HG02884 (cell line): ENCODE results near the gene CELF6.

Experiments
- ATAC-seq: cut with Tn5 transposase; IDR thresholded peaks from one replicate; pipeline ENCODE4 v1.9.1; 2021; ENCODE audit warnings: mild to moderate bottlenecking, moderate library complexity; ENCODE audit not compliant: unreplicated experiment

CELF6 gene

GRCh38 chr15:72319985-72320671 is at the start of gene CELF6:
CELF6 (minus strand) TSS chr15:72320157; CDS start chr15:72319874, 283 bp downstream.
- ATAC-seq: no peak

GRCh38 chr15:72368899-72369298 is 48.9 kb upstream of the CELF6 start:
- no peak for ATAC-seq

GRCh38 chr15:72368325-72368724 is 48.4 kb upstream of the CELF6 start:
- no peak for ATAC-seq

GRCh38 chr15:72365844-72366243 is 45.9 kb upstream of the CELF6 start:
- ATAC-seq: peak; percentile 75

GRCh38 chr15:72361176-72361575 is 41.2 kb upstream of the CELF6 start:
- ATAC-seq: no peak

- peak; percentile 62 for ATAC-seq
Measured at GRCh38 chr15:72358650-72359171, 38.8 kb upstream of the CELF6 start.

- no peak for ATAC-seq
Measured at GRCh38 chr15:72358121-72358520, 38.2 kb upstream of the CELF6 start.

- ATAC-seq: no peak
Measured at GRCh38 chr15:72354496-72354895, 34.5 kb upstream of the CELF6 start.

GRCh38 chr15:72353266-72353665 is 33.3 kb upstream of the CELF6 start:
- ATAC-seq: no peak

- no peak for ATAC-seq
Measured at GRCh38 chr15:72345806-72346205, 25.8 kb upstream of the CELF6 start.

GRCh38 chr15:72345280-72345679 is 25.3 kb upstream of the CELF6 start:
- no peak for ATAC-seq

GRCh38 chr15:72344602-72345001 is 24.6 kb upstream of the CELF6 start:
- no peak for ATAC-seq

- no peak for ATAC-seq
Measured at GRCh38 chr15:72342385-72342784, 22.4 kb upstream of the CELF6 start.

GRCh38 chr15:72341361-72341760 is 21.4 kb upstream of the CELF6 start:
- no peak for ATAC-seq

GRCh38 chr15:72340366-72340765 is 20.4 kb upstream of the CELF6 start:
- ATAC-seq: no peak

- no peak for ATAC-seq
Measured at GRCh38 chr15:72339777-72340177, 19.8 kb upstream of the CELF6 start.

- ATAC-seq: no peak
Measured at GRCh38 chr15:72338617-72339321, 18.8 kb upstream of the CELF6 start.

GRCh38 chr15:72338148-72338547 is 18.2 kb upstream of the CELF6 start:
- no peak for ATAC-seq

- ATAC-seq: no peak
Measured at GRCh38 chr15:72334842-72335241, 14.9 kb upstream of the CELF6 start.

GRCh38 chr15:72331021-72331420 is 11.1 kb upstream of the CELF6 start:
- ATAC-seq: no peak

- ATAC-seq: no peak
Measured at GRCh38 chr15:72323752-72324151, 3.8 kb upstream of the CELF6 start.

GRCh38 chr15:72319360-72319984 is 485 bp downstream of the CELF6 start:
- ATAC-seq: no peak
